Activated CD4-positive, CD25-positive, alpha-beta regulatory T cell treated with anti-CD3 and anti-CD28 coated beads, Interleukin-2, amount 50 U/mL, for 72 hours (primary cell): ENCODE results near the gene SUSD3.
"Not testable (repeated sequence)": the region's sequence is repeated elsewhere in the genome, so short reads cannot be mapped to it uniquely, and the experiment has no call there.

Source experiments
- DNase-seq: peaks from one replicate; pipeline ENCODE4 v3.0.0; 2021

SUSD3 gene

GRCh38 chr9:93114169-93114983 is 55.9 kb downstream of the SUSD3 start:
- DNase-seq: no peak

- DNase-seq: no peak
Measured at GRCh38 chr9:93114984-93115335, 56.5 kb downstream of the SUSD3 start.

- no peak for DNase-seq
Measured at GRCh38 chr9:93115486-93116071, 57.1 kb downstream of the SUSD3 start.

- DNase-seq: no peak
Measured at GRCh38 chr9:93116072-93116961, 57.8 kb downstream of the SUSD3 start.

GRCh38 chr9:93117521-93117920 is 59.0 kb downstream of the SUSD3 start:
- not testable (repeated sequence) for DNase-seq

GRCh38 chr9:93117924-93118862 is 59.7 kb downstream of the SUSD3 start:
- no peak for DNase-seq

GRCh38 chr9:93118863-93119702 is 60.6 kb downstream of the SUSD3 start:
- DNase-seq: no peak

- no peak for DNase-seq
Measured at GRCh38 chr9:93119703-93119952, 61.1 kb downstream of the SUSD3 start.

GRCh38 chr9:93119953-93120845 is 61.7 kb downstream of the SUSD3 start:
- DNase-seq: peak; percentile 54

GRCh38 chr9:93120846-93121315 is 62.4 kb downstream of the SUSD3 start:
- no peak for DNase-seq

- no peak for DNase-seq
Measured at GRCh38 chr9:93121316-93122241, 63.1 kb downstream of the SUSD3 start.

- no peak for DNase-seq
Measured at GRCh38 chr9:93122721-93123221, 64.3 kb downstream of the SUSD3 start.

GRCh38 chr9:93123561-93124283 is 65.2 kb downstream of the SUSD3 start:
- DNase-seq: no peak

- DNase-seq: no peak
Measured at GRCh38 chr9:93124793-93125192, 66.3 kb downstream of the SUSD3 start.

GRCh38 chr9:93125331-93125894 is 66.9 kb downstream of the SUSD3 start:
- no peak for DNase-seq

- no peak for DNase-seq
Measured at GRCh38 chr9:93126151-93126781, 67.8 kb downstream of the SUSD3 start.

- no peak for DNase-seq
Measured at GRCh38 chr9:93126825-93127368, 68.4 kb downstream of the SUSD3 start.
